ENCODE data around the gene MEX3A. TPM values are rescaled to one million over a fixed set of nuclear protein-coding genes. Genes with fewer than 3 reads are reported as not detected.

The MEX3A gene
- total RNA-seq, 1 donor from 2014 or later, result 0.52 TPM

- DNase-seq (peak; percentile 95), ATAC-seq (peak; percentile 89)
- H3K27ac ChIP-seq, result peak within 1 kb of the TSS; percentile 97
- intact Hi-C loops (cut with DNase I), result no loop called here
- H3K9me3 ChIP-seq, result no peaks in the 10 kb centered on the region
- TF ChIP-seq CTCF (IDR thresholded peaks at IDR 0.05), result no peak
- no peaks in the 10 kb centered on the region for H3K36me3 ChIP-seq
- H3K27me3 ChIP-seq, result no peaks in the 10 kb centered on the region
- peak within 1 kb of the TSS; percentile 93 for H3K4me3 ChIP-seq
- peaks cover 34% of the 10 kb centered on the region for H3K4me1 ChIP-seq
Observed at GRCh38 chr1:156114101-156114918, 32.0 kb upstream of the MEX3A start, which contains the start of gene LMNA. TSS of gene LMNA (plus strand) at chr1:156114711. CDS start at chr1:156114919, 208 bp downstream.

- no peaks in the 10 kb centered on the region for H3K36me3 ChIP-seq
- intact Hi-C loops (cut with DNase I), result no loop called here
- no peak for DNase-seq
- H3K4me3 ChIP-seq, result no peak overlapping the region
- no peaks in the 10 kb centered on the region for H3K27me3 ChIP-seq
- no peaks in the 10 kb centered on the region for H3K9me3 ChIP-seq
- peak overlapping the region; percentile 97 for H3K27ac ChIP-seq
- ATAC-seq, result no peak
- TF ChIP-seq CTCF (IDR thresholded peaks at IDR 0.05), result no peak
- H3K4me1 ChIP-seq, result peaks cover 25% of the 10 kb centered on the region
Observed at GRCh38 chr1:156113282-156113950, 31.2 kb upstream of the MEX3A start.

GRCh38 chr1:156112276-156113137 lies 30.2 kb upstream of the MEX3A start:
- ATAC-seq, result no peak
- H3K4me3 ChIP-seq, result no peak overlapping the region
- intact Hi-C loops (cut with DNase I), result no loop called here
- H3K27me3 ChIP-seq, result no peaks in the 10 kb centered on the region
- H3K27ac ChIP-seq, result no peak overlapping the region
- H3K4me1 ChIP-seq, result peaks cover 16% of the 10 kb centered on the region
- no peak for TF ChIP-seq CTCF (IDR thresholded peaks at IDR 0.05)
- H3K36me3 ChIP-seq, result no peaks in the 10 kb centered on the region
- DNase-seq, result no peak
- H3K9me3 ChIP-seq, result no peaks in the 10 kb centered on the region

- intact Hi-C loops (cut with DNase I), result no loop called here
- no peak overlapping the region for H3K27ac ChIP-seq
- no peak for ATAC-seq
- H3K36me3 ChIP-seq, result no peaks in the 10 kb centered on the region
- H3K4me3 ChIP-seq, result no peak overlapping the region
- no peaks in the 10 kb centered on the region for H3K27me3 ChIP-seq
- no peaks in the 10 kb centered on the region for H3K9me3 ChIP-seq
- DNase-seq, result no peak
- no peak for TF ChIP-seq CTCF (IDR thresholded peaks at IDR 0.05)
- H3K4me1 ChIP-seq, result peaks cover 17% of the 10 kb centered on the region
Observed at GRCh38 chr1:156111355-156111962, 29.2 kb upstream of the MEX3A start.

- Histone ChIP-seq H3K27ac (no peak overlapping the region), H3K4me3 (no peak overlapping the region), H3K36me3 (no peaks in the 10 kb centered on the region), H3K9me3 (no peaks in the 10 kb centered on the region), H3K4me1 (peaks cover 27% of the 10 kb centered on the region), H3K27me3 (no peaks in the 10 kb centered on the region)
- TF ChIP-seq CTCF (IDR thresholded peaks at IDR 0.05), result no peak
- intact Hi-C loops (cut with DNase I), result no loop called here
- DNase-seq (no peak), ATAC-seq (no peak)
Observed at GRCh38 chr1:156110252-156110651, 28.0 kb upstream of the MEX3A start.
